ENCODE data around the gene ZKSCAN8. TPM values are rescaled to one million over a fixed set of nuclear protein-coding genes. Genes with fewer than 3 reads are reported as not detected.
"Not testable (repeated sequence)": the region's sequence is repeated elsewhere in the genome, so short reads cannot be mapped to it uniquely, and the experiment has no call there.

Gene ZKSCAN8
- polyA plus RNA-seq, 1 experiment, result 11.5 TPM

- TF ChIP-seq CTCF (IDR thresholded peaks at IDR 0.05; ENCODE audit: low read depth, low read length), result no peak
- Histone ChIP-seq H3K27me3 (ENCODE audit: control insufficient read depth, insufficient read depth, low read length) (no peaks in the 10 kb centered on the region), H3K4me3 (ENCODE audit: low read depth, low read length) (no peak overlapping the region), H3K27ac (ENCODE audit: low read depth, low read length) (no peak overlapping the region), H3K9me3 (ENCODE audit: control insufficient read depth, insufficient read depth, low read length) (no peaks in the 10 kb centered on the region)
- POLR2A ChIA-PET, result no interaction called here
- DNase-seq (ENCODE audit: low read depth, low spot score), result no peak
- CTCF ChIA-PET, result no interaction called here
Measured at GRCh38 chr6:28121876-28122275, 19.8 kb upstream of the ZKSCAN8 start.

- POLR2A ChIA-PET; H3K9me3 ChIP-seq (ENCODE audit: control insufficient read depth, insufficient read depth, low read length); H3K4me3 ChIP-seq (ENCODE audit: low read depth, low read length); DNase-seq (ENCODE audit: low read depth, low spot score); H3K27me3 ChIP-seq (ENCODE audit: control insufficient read depth, insufficient read depth, low read length); H3K27ac ChIP-seq (ENCODE audit: low read depth, low read length): not testable (repeated sequence)
- CTCF ChIA-PET, result interaction anchor here (1.2 to 1.3 kb wide), 2 partner anchors 16 to 234 kb away, joined by 4 to 5 read pairs; no protein-coding TSS in a partner anchor
Measured at GRCh38 chr6:28122283-28122682, 19.4 kb upstream of the ZKSCAN8 start.

- no peak for TF ChIP-seq CTCF (IDR thresholded peaks at IDR 0.05; ENCODE audit: low read depth, low read length)
- no peak within 1 kb of the TSS for H3K27ac ChIP-seq (ENCODE audit: low read depth, low read length)
- peak; percentile 52 for DNase-seq (ENCODE audit: low read depth, low spot score)
- peak within 1 kb of the TSS; percentile 93 for H3K4me3 ChIP-seq (ENCODE audit: low read depth, low read length)
- no peaks in the 10 kb centered on the region for H3K27me3 ChIP-seq (ENCODE audit: control insufficient read depth, insufficient read depth, low read length)
- ChIA-PET POLR2A (interaction anchor here (0.6 to 1.6 kb wide), 2 partner anchors 17 to 167 kb away, joined by 7 to 14 read pairs; partner anchors contain the start of gene ZKSCAN8), CTCF (interaction anchor here (1.4 kb wide), 1 partner anchor 259 kb away, joined by 3 read pairs; no protein-coding TSS in a partner anchor)
- H3K9me3 ChIP-seq (ENCODE audit: control insufficient read depth, insufficient read depth, low read length), result no peaks in the 10 kb centered on the region
Measured at GRCh38 chr6:28124350-28124970, 17.2 kb upstream of the ZKSCAN8 start, which contains the start of gene ZSCAN16. TSS of gene ZSCAN16 (plus strand) at chr6:28124609. CDS start at chr6:28125444, 835 bp downstream.

- POLR2A ChIA-PET, result interaction anchor here (1.6 kb wide), 1 partner anchor 17 kb away, joined by 14 read pairs; the partner anchor contains the start of gene ZKSCAN8
- peak overlapping the region; percentile 93 for H3K4me3 ChIP-seq (ENCODE audit: low read depth, low read length)
- H3K27me3 ChIP-seq (ENCODE audit: control insufficient read depth, insufficient read depth, low read length), result no peaks in the 10 kb centered on the region
- no peaks in the 10 kb centered on the region for H3K9me3 ChIP-seq (ENCODE audit: control insufficient read depth, insufficient read depth, low read length)
- H3K27ac ChIP-seq (ENCODE audit: low read depth, low read length), result no peak overlapping the region
- no peak for TF ChIP-seq CTCF (IDR thresholded peaks at IDR 0.05; ENCODE audit: low read depth, low read length)
- CTCF ChIA-PET, result interaction anchor here (0.6 to 1.4 kb wide), 2 partner anchors 207 to 259 kb away, joined by 3 read pairs; no protein-coding TSS in a partner anchor
- no peak for DNase-seq (ENCODE audit: low read depth, low spot score)
Measured at GRCh38 chr6:28124971-28125353, 16.7 kb upstream of the ZKSCAN8 start.

GRCh38 chr6:28125401-28125800, 16.3 kb upstream of the ZKSCAN8 start:
- no peak for DNase-seq (ENCODE audit: low read depth, low spot score)
- Histone ChIP-seq H3K27ac (ENCODE audit: low read depth, low read length) (no peak overlapping the region), H3K9me3 (ENCODE audit: control insufficient read depth, insufficient read depth, low read length) (no peaks in the 10 kb centered on the region), H3K27me3 (ENCODE audit: control insufficient read depth, insufficient read depth, low read length) (no peaks in the 10 kb centered on the region), H3K4me3 (ENCODE audit: low read depth, low read length) (no peak overlapping the region)
- CTCF ChIA-PET, result interaction anchor here (0.6 to 1.4 kb wide), 3 partner anchors 207 to 258 kb away, joined by 3 read pairs; no protein-coding TSS in a partner anchor
- no peak for TF ChIP-seq CTCF (IDR thresholded peaks at IDR 0.05; ENCODE audit: low read depth, low read length)
- POLR2A ChIA-PET, result interaction anchor here (1.6 kb wide), 1 partner anchor 16 kb away, joined by 14 read pairs; the partner anchor contains the start of gene ZKSCAN8
